SU-DHL-6 (cell line): ENCODE measurements around the gene NFE2L1.
A peak's percentile ranks its signal among the peaks of the same experiment; 100 is the strongest.

Source experiments
- H2AFZ ChIP-seq: fragments of 200-600 bp; sonication (generic); 2 replicates; pipeline ENCODE4 v1.6.1; 2014; ENCODE audit warnings: low read depth, mild to moderate bottlenecking, moderate library complexity, mixed read lengths, antibody characterized with exemption, low read length; ENCODE audit not compliant: severe bottlenecking
- H3F3A ChIP-seq: fragments of 200-600 bp; shearing (Covaris generic); 2 replicates; pipeline ENCODE4 v1.6.0; 2016; ENCODE audit warnings: antibody characterized with exemption, mild to moderate bottlenecking; ENCODE audit not compliant: insufficient read depth
- H3K27ac ChIP-seq: fragments of 200-600 bp; sonication (generic); 2 replicates; pipeline ENCODE4 v1.5.1; 2016; ENCODE audit warnings: low read depth, mild to moderate bottlenecking, low read length, moderate library complexity, mixed read lengths
- H3K27me3 ChIP-seq: fragments of 200-600 bp; sonication (generic), shearing (Covaris generic); 2 replicates; pipeline ENCODE4 v1.6.0; 2014; ENCODE audit warnings: mild to moderate bottlenecking, low read length
- H3K36me3 ChIP-seq: fragments of 200-600 bp; sonication (generic); 2 replicates; pipeline ENCODE4 v1.6.1; 2014; ENCODE audit warnings: mild to moderate bottlenecking, low read length, mixed read lengths
- H3K4me2 ChIP-seq: fragments of 300-600, 200-600 bp; shearing (Covaris generic), sonication (generic); 2 replicates; pipeline ENCODE4 v1.6.0; 2014; ENCODE audit warnings: low read length, low read depth, mild to moderate bottlenecking; ENCODE audit not compliant: poor library complexity, severe bottlenecking
- H3K4me3 ChIP-seq: fragments of 200-600 bp; sonication (generic); 2 replicates; pipeline ENCODE4 v1.5.1; 2014; ENCODE audit warnings: antibody characterized with exemption, low read length, mild to moderate bottlenecking, mixed read lengths; ENCODE audit not compliant: insufficient read depth, poor library complexity, severe bottlenecking
- H3K79me2 ChIP-seq: fragments of 200-600 bp; sonication (generic); 2 replicates; pipeline ENCODE4 v1.6.1; 2014; ENCODE audit warnings: mild to moderate bottlenecking, low read length, moderate library complexity; ENCODE audit not compliant: insufficient read depth
- H3K9ac ChIP-seq: fragments of 200-600 bp; sonication (generic); 2 replicates; pipeline ENCODE4 v1.7.0; 2014; ENCODE audit warnings: mild to moderate bottlenecking, low read length
- H3K9me2 ChIP-seq: fragments of 200-600 bp; sonication (generic); replicated peaks from 2 replicates; pipeline ENCODE4 v1.6.1; 2014; ENCODE audit warnings: low read length; ENCODE audit not compliant: insufficient read depth
- H3K9me3 ChIP-seq: fragments of 200-600 bp; sonication (generic); 2 replicates; pipeline ENCODE4 v1.6.1; 2014; ENCODE audit warnings: low read length, mixed read lengths; ENCODE audit not compliant: insufficient read depth
- H4K20me1 ChIP-seq: fragments of 200-600 bp; sonication (generic); 2 replicates; pipeline ENCODE4 v1.6.1; 2014; ENCODE audit warnings: low read depth, mild to moderate bottlenecking, antibody characterized with exemption, low read length, moderate library complexity, mixed read lengths
- CTCF ChIP-seq: fragments of 200-600 bp; sonication (generic); IDR thresholded peaks from one replicate; pipeline ENCODE4 v1.5.1; 2017; ENCODE audit warnings: antibody characterized with exemption, mild to moderate bottlenecking, low read length, moderate library complexity; ENCODE audit not compliant: insufficient read depth, poor library complexity, severe bottlenecking
- EZH2phosphoT487 ChIP-seq: fragments of 200-600 bp; sonication (generic), shearing (Covaris generic); conservative IDR thresholded peaks from 2 replicates; pipeline ENCODE4 v1.6.1; 2018; ENCODE audit warnings: mild to moderate bottlenecking, antibody characterized with exemption, low read length, moderate library complexity, mixed read lengths

NFE2L1 gene

GRCh38 chr17:48051283-48051682 lies 3.1 kb downstream of the NFE2L1 start:
- no peaks in the 10 kb centered on the region for H3K36me3 ChIP-seq

GRCh38 chr17:48051706-48052486 lies 3.7 kb downstream of the NFE2L1 start:
- Histone ChIP-seq H3K9me3 (no peaks in the 10 kb centered on the region), H3K4me2 (peak overlapping the region; percentile 40), H3K27ac (peak overlapping the region; percentile 36), H3K9me2 (no peaks in the 10 kb centered on the region), H3K79me2 (peaks cover 79% of the 10 kb centered on the region), H2AFZ (no peak overlapping the region), H3K27me3 (no peaks in the 10 kb centered on the region), H3K9ac (peak overlapping the region; percentile 11; the same call in 1 of the 2 replicates), H3K4me3 (no peak overlapping the region), H3K36me3 (no peaks in the 10 kb centered on the region), H3F3A (peaks cover 3% of the 10 kb centered on the region; the same call in 1 of the 2 replicates), H4K20me1 (no peaks in the 10 kb centered on the region)
- TF ChIP-seq CTCF (no peak), EZH2phosphoT487 (no peak)

More at GRCh38 chr17:48051283-48051682, 3.1 kb downstream of the NFE2L1 start:
- H3F3A ChIP-seq: peaks cover 3% of the 10 kb centered on the region; the same call in 1 of the 2 replicates
- H2AFZ ChIP-seq: no peak overlapping the region
- H4K20me1 ChIP-seq: no peaks in the 10 kb centered on the region
- no peaks in the 10 kb centered on the region for H3K9me3 ChIP-seq
- TF ChIP-seq EZH2phosphoT487: no peak
- no peak for TF ChIP-seq CTCF
- no peak overlapping the region for H3K4me3 ChIP-seq
- no peak overlapping the region for H3K27ac ChIP-seq
- H3K9me2 ChIP-seq: no peaks in the 10 kb centered on the region
- H3K9ac ChIP-seq: no peak overlapping the region
- H3K79me2 ChIP-seq: peaks cover 78% of the 10 kb centered on the region
- no peaks in the 10 kb centered on the region for H3K27me3 ChIP-seq
- peak overlapping the region; percentile 40 for H3K4me2 ChIP-seq

- Histone ChIP-seq H3K9ac (peak overlapping the region; percentile 6; the same call in 1 of the 2 replicates), H3K9me3 (no peaks in the 10 kb centered on the region), H3K27me3 (no peaks in the 10 kb centered on the region), H4K20me1 (no peaks in the 10 kb centered on the region), H2AFZ (no peak overlapping the region), H3K4me2 (peak overlapping the region; percentile 40), H3K27ac (peak overlapping the region; percentile 36), H3K79me2 (peaks cover 74% of the 10 kb centered on the region), H3K9me2 (no peaks in the 10 kb centered on the region), H3K4me3 (no peak overlapping the region), H3K36me3 (peaks cover 5% of the 10 kb centered on the region; the same call in 1 of the 2 replicates), H3F3A (peaks cover 3% of the 10 kb centered on the region; the same call in 1 of the 2 replicates)
- TF ChIP-seq EZH2phosphoT487 (no peak), CTCF (no peak)
These were observed 5.0 kb downstream of the NFE2L1 start for GRCh38 chr17:48052956-48053757.
